OCI-M1 (cell line): Measurements from ENCODE around the gene DIPK1C.

Experiments used
- DNase-seq: peaks from one replicate; lab custom pipeline; 2025; lab: John Stamatoyannopoulos, UW

Gene DIPK1C

DNA sequence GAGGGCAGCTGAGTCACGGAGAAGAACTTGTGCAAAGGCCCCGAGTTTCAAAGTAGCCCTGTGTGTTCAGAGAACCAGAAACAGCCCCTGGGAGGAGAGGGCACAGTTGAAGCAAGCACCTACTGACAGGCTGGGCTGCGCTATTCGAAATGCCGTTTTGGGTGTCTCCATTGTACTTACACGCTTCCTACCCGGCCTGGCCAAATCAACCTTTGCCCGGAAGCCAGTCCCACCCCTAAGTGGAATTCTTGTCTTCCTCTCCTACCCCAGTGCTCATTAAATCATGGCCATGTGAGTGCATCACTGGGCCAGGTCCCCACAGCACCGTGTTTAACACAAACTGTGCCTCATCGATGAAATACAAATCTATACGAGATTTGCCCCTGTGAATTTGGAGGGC lies 6.0 kb downstream of the DIPK1C start:
- no peak for DNase-seq

GRCh38 chr18:74450626-74451025 lies 6.5 kb downstream of the DIPK1C start:
- no peak for DNase-seq

GRCh38 chr18:74447404-74448152 lies 9.5 kb downstream of the DIPK1C start:
- no peak for DNase-seq

DNA sequence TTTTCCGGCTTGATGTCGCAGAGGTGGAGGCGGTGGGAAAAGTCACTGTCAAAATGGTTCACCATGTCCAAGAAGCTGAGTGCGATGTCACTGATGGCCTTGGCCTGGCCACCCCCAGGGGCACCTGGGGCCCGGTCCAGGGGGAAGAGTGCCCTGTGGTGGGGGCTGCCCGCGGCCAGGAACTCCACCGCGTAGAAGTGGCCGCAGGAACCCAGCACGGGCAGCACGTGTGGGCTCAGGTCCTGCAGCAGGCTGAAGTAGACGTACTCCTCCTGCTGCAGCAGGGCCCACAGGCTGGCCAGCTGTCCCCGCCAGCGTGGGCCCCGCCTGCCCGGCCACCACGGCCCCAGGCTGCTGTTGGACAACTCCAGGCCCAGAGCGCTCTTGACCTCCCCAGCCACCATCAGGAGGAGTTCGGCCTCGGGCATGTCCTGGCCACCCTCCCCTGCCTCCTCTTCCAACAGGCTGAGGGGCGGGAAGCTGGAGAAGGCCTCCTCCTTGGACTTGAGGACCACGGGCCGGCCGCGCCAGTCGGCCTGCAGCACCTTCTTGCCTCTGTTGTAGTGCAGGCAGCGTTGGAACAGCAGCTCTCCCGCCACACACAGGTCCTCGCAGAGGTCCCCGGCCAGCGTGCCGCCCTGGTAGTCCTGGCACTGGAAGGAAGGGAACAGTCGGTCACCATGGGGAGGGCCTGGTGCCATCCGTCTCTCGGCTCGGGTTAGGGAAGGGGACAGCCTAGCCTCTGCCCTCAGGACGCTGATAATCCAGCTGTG lies 10.3 kb downstream of the DIPK1C start:
- DNase-seq = no peak

DNA sequence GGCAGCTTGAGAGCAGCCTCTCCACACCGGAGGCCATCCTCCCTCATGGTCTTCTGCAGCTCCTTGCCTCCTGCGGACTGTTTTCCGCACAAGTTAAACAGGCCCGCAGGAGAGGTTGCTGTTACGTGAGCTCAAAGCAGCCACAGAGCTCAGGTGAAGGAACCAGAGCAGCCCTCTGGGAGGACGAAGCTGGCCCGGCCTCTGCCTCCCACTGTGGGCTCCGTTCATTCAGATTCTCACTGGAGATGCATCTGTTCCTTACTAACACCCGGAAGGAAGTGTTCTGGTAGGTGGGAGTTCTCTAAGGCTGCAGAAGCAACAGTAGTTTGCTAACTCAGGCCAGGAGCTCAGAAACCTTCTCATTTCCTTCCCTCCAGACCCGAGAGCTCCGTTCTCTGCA lies 10.9 kb downstream of the DIPK1C start:
- DNase-seq = no peak

DNA sequence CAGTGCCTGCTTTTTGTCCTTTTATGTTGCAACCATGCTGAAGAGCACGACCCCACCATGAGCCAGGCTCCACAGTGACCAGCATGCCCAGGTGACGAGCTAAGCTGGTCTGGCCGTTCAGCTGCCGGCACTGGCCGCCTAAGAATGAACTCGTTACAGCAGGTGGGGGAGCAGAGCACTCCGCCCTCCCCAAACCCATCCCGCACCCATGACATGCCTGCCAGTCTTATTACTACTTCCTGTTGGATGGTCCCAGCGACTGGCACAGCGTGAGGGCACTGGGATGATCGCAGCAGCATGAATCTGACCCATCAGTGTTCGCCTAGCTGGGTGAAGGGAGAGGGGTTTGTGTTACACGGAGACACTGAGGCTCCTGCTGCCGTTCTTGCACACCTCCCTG lies 11.5 kb downstream of the DIPK1C start:
- DNase-seq = no peak

DNA sequence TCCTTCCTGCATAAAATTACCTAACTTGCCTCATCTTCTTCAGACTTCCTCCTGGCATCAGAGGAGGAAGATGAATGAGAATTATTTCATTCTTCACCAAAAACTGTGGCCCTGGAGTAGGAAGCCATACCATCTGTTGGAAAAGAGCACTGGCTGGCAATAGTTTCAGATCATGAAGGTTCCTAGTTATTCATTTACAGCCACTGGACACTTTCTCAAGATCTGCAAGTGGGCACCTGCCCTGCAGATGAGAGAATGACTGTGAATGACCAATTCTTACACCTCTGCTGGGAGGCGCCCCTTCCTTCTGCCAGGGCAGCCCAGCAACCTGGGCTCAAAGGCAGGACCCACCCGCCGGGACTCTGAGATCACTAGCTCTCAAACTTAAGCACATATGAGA lies 13.0 kb downstream of the DIPK1C start:
- DNase-seq = no peak

DNA sequence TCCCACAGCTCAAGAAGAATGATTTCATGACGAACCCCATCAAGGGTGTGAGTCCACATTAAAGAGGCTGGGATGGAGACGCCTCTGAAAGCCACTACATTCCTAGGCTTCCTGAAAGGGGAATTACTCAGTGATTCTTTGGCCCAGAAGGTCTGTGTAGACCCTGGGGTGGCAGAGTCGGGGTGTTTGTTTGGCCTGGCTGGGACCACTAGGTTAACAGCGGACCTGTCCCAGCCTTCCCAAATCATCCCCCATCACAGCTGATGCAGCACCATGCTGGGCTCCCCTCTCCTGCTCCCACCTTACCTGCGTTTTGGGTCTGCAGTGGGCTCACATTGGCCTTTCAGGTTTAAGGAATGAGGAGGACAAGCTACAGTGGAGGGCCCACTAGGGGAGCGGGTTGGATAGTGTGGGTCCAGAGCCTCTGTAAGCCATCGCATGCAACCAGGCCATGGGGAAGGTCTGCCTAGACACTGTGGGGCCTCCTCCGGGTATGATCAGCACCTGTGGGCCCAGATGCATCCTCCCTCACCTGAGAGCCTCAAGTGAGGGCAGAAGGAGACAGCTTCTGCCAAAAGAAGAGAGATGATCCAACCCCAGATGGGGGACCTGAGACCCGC lies 16.2 kb downstream of the DIPK1C start:
- DNase-seq = no peak

GRCh38 chr18:74438091-74438490 lies 19.0 kb downstream of the DIPK1C start:
- DNase-seq = no peak

DNA sequence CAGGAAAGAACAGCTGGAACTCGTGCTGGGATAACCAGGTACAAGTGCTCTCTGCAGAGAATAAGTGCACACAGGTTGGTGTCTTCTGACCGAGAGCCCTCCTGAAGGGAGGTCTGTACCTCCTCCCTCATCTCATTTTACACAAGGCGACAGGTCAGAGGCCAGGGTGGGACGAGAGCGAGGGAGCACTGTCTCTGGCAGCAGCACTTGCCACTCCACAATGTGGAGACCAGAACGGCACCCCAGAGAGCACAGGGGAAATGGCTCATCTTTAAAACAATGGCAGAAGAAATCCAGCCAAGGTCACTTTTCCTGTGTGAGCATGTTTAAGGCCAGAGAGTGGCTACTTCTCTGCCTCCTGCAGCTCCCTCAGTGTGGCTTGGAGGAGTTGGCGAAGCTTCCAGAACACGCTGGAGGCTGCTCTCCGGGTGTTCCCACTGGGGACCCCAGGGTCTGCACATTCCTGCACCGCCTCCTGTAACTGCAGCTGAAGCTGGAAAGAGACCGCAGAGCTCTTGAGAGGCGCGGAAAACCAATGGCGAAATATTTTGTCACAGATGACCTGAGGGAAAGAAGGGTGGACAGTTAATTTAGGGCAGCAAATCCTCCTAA lies 20.8 kb downstream of the DIPK1C start:
- no peak for DNase-seq

GRCh38 chr18:74435740-74436139 lies 21.4 kb downstream of the DIPK1C start:
- no peak for DNase-seq

GRCh38 chr18:74434466-74434865 lies 22.6 kb downstream of the DIPK1C start:
- DNase-seq = no peak

DNA sequence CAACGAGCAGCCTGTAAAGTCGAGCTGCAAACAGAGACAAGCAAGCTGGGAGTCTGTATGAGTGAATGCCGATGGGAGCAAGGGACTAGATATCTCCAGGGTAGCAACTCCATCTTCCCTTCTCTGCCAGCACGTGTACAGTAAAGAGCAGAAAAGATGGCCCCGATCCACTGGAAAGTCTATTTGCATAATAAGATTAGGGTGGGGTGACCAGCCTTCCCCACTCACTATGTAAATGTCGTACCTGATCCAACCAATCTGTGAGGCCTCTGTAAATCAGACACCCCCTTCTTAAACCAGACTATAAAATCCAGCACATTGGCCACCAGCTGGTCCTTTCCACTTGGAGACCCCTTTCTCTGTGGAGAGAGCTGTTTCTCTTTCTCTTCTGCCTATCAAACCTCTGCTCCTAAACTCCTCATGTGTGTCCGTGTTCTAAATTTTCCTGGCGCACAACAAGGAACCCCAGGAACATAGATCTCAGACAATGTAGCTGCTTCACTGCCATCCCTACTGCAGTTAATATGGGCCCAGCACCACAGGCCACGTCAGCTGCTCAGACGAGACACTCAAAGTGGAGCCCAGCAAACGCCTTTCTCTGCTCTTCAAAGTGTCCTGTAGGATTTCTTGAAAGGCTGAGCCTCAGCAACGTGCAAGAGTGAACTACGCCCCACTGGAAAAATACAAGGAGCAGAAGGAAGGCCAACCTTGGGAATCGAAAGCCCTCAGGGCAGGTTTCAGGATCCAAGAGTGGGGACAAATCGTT lies 26.1 kb downstream of the DIPK1C start:
- no peak for DNase-seq

DNA sequence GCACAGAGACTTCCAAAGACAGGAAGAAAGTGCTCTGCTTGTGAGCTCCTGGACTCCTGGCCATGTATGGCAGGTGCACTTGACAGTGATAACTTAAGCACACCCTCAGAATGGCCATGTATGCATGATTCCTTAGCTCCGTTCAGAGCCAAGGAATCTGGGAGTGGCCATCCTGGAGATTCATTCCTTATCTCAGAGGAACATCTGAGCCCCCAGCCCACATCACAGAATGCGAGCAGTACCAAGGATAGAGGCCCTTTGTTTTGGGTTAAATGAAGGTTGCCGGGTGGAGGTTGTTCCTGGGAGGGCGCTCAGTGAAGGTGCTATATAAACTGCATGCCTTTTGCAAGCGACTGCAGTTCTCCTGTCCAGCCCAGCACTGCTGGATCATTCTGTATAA lies 26.9 kb downstream of the DIPK1C start:
- DNase-seq = no peak

DNA sequence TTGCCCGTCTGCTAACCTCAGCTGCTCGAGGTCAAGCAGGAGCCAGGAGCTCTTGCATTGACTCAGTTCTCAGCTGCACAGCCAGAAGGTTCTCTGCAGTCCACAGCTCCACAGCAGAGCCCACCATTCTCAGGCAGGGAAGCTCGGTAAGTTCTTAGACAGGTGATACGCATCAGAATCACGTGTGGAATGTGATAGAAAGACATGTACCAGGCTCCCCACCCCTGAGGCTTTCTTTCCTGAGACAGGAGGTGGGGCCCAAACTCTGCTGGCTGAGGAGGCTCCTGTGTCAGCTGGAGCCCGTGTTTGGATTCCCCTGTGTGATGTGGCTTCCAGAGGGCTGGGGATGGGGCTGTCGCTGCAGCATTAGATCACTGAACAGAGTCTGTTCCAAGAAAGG lies 28.0 kb downstream of the DIPK1C start:
- no peak for DNase-seq

DNA sequence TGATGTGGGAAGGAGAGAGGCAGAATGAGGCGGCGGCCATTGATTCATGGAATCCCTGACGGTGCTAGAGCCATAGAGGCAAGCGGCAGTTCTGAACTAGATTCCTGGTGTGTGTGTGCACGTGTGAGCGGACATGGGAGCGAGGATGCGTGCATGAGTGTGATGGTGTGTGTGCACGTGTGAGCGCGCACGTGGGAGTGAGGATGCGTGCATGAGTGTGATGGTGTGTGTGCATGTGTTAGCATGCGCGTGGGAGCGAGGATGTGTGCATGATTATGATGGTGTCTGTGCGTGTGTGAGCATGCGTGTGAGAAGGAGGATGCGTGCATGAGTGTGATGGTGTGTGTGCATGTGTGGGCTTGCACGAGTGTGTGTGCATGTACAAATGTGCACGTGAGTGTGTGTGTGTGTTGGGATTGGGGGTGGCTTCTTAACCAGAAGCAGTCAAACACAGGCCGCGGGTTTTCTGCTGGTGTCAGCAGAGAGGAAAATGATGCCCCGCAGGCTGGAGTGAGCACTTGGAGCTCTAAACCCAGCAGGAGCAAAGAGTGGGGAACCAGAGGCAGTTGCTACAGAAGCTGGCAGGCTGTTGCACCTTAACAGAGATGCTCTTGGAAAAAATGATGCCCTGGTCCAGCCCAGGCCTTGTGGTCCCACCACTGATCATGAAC lies 29.5 kb downstream of the DIPK1C start:
- DNase-seq = no peak

- DNase-seq = no peak
These were observed 31.2 kb downstream of the DIPK1C start for GRCh38 chr18:74425876-74426275.

DNA sequence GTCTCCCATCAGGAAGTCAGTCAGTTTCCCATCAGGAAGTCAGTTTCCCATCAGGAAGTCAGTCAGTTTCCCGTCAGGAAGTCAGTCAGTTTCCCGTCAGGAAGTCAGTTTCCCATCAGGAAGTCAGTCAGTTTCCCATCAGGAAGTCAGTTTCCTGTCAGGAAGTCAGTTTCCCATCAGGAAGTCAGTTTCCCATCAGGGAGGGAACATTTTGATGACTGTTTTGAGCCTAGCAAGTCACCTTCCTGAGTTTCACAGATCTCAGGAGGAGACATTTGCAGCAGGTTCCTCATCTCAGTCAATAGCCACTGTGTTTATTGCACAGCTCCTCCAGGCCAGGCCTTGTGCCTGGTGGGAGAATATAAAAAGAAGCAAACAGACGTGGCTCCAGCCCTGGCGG lies 31.9 kb downstream of the DIPK1C start:
- DNase-seq = no peak

DNA sequence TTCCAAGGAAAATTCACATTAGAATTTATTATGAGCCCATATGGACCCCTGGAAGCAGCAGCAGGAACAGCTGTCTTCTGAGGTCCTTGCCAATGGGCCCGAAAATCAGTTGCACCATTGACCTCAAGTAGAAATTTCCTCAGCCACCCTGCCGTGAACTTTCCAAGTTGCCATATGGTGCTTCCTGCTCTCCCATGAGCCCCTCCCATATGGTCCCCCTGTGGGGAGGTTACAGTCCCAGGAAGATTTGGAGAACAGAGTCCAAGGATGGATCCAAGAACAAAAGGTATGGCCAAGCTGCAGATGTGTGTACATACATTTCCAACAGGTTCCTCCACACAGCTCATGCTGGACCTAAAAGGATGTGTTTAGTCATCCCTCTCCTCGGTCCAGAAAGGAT lies 34.6 kb downstream of the DIPK1C start:
- DNase-seq = no peak

- DNase-seq = no peak
These were observed 36.2 kb downstream of the DIPK1C start for GRCh38 chr18:74420926-74421325.

- no peak for DNase-seq
These were observed 36.6 kb downstream of the DIPK1C start for GRCh38 chr18:74420481-74420880.
